Measurements from ENCODE around the gene SLC38A10.

GRCh38 chr17:81252987-81253329 lies 42.1 kb downstream of the SLC38A10 start:
- TF ChIP-seq EZH2phosphoT487 (IDR thresholded peaks at IDR 0.05; ENCODE audit: insufficient read depth, low read depth) (no peak), EZH2 (IDR thresholded peaks at IDR 0.05; ENCODE audit: insufficient read depth, poor library complexity, severe bottlenecking) (no peak)
